ENCODE measurements around the gene CFAP141. TPM values are rescaled to one million over a fixed set of nuclear protein-coding genes. Genes with fewer than 3 reads are reported as not detected.
A peak's percentile ranks its signal among the peaks of the same experiment; 100 is the strongest.

The CFAP141 gene
- total RNA-seq, 1 experiment from 2014 or later, result not detected

DNA sequence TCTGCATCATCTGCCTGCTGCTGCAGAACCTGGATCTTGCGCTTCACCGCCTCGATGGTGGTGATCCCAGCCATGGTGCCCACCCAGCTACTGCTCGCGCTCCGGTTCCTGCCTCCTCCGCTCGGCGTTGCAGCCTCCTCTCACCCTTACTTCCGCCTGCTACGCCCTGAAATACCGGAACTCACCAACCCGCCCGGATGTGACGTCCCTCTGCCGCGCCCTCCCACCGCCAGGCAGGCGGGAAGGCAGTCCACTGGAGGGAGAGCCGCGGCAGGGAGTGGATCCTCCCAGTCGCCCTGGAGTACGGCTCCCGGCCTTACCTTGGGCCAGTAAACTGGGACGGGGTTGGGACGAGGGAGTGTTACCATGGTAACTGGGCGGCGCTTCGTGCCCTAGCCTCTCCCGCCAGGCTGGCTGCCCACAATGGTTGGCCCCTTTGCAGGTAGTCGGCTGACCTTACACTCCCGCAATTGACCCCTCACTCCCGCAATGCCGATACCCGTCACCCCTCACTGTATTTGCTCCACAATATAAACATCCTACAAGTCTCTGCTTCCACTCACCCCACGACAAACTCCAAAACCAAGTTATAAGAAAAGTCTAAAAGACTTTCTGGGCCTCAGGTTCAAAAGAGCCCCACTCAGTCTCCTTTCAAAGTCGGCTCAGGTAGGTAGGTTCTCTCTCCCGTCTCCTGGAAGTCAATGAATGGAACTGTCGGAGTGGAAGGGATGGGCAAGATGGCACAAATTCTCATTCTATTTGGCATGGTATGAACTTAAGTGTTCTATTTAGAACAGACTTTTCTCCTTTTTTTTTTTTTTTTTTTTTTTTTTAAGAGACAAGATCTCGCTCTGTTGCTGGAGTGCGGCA, 22.9 kb downstream of the CFAP141 start (continued):
- TF ChIP-seq PREB (CRISPR knock-in tag; IDR thresholded peaks at IDR 0.05; ENCODE audit: borderline replicate concordance) (no peak), ETV6 (CRISPR knock-in tag; IDR thresholded peaks at IDR 0.05) (peak; percentile 95; the same call in 1 of the 2 replicates), ATF3 (CRISPR knock-in tag; conservative IDR thresholded peaks at IDR 0.05) (no peak), ATF2 (CRISPR knock-in tag; IDR thresholded peaks at IDR 0.05; ENCODE audit: borderline replicate concordance, low read depth) (no peak), NR2C2 (CRISPR knock-in tag; IDR thresholded peaks at IDR 0.05) (peak; percentile 45; the same call in 1 of the 2 replicates), TP53 (CRISPR knock-in tag; IDR thresholded peaks at IDR 0.05) (no peak), JUN (CRISPR knock-in tag; IDR thresholded peaks at IDR 0.05) (0 out of 2 replicates have a peak, but pooled peaks have one; percentile 39), MYBL2 (CRISPR knock-in tag; IDR thresholded peaks at IDR 0.05) (peak; percentile 90), ZNF512 (CRISPR knock-in tag; IDR thresholded peaks at IDR 0.05; ENCODE audit: borderline replicate concordance) (no peak), CREM (CRISPR knock-in tag; IDR thresholded peaks at IDR 0.05) (peak; percentile 97), KAT7 (CRISPR knock-in tag; IDR thresholded peaks at IDR 0.05; ENCODE audit: borderline replicate concordance) (no peak; the same call in 1 of the 2 replicates), OVOL2 (CRISPR knock-in tag; IDR thresholded peaks at IDR 0.05; ENCODE audit: borderline replicate concordance) (no peak), NFE2L1 (CRISPR knock-in tag; IDR thresholded peaks at IDR 0.05) (peak; percentile 92; the same call in 1 of the 2 replicates), GABPB1 (CRISPR knock-in tag; IDR thresholded peaks at IDR 0.05) (peak; percentile 87), ERG (CRISPR knock-in tag; IDR thresholded peaks at IDR 0.05) (no peak), MXD4 (CRISPR knock-in tag; IDR thresholded peaks at IDR 0.05; ENCODE audit: borderline replicate concordance) (no peak), ZNF396 (CRISPR knock-in tag; IDR thresholded peaks at IDR 0.05; ENCODE audit: borderline replicate concordance) (no peak), ZNF138 (CRISPR knock-in tag; conservative IDR thresholded peaks at IDR 0.05) (no peak), RORB (CRISPR knock-in tag; IDR thresholded peaks at IDR 0.05) (no peak), RELA (CRISPR knock-in tag; IDR thresholded peaks at IDR 0.05; ENCODE audit: borderline replicate concordance) (peak; percentile 36; the same call in 1 of the 2 replicates), FOXJ3 (CRISPR knock-in tag; IDR thresholded peaks at IDR 0.05; ENCODE audit: borderline replicate concordance) (no peak)
- TF ChIP-seq, protein P1, sequence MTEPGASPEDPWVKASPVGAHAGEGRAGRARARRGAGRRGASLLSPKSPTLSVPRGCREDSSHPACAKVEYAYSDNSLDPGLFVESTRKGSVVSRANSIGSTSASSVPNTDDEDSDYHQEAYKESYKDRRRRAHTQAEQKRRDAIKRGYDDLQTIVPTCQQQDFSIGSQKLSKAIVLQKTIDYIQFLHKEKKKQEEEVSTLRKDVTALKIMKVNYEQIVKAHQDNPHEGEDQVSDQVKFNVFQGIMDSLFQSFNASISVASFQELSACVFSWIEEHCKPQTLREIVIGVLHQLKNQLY (CRISPR knock-in tag; IDR thresholded peaks at IDR 0.05), result no peak
- TF ChIP-seq, protein P2, sequence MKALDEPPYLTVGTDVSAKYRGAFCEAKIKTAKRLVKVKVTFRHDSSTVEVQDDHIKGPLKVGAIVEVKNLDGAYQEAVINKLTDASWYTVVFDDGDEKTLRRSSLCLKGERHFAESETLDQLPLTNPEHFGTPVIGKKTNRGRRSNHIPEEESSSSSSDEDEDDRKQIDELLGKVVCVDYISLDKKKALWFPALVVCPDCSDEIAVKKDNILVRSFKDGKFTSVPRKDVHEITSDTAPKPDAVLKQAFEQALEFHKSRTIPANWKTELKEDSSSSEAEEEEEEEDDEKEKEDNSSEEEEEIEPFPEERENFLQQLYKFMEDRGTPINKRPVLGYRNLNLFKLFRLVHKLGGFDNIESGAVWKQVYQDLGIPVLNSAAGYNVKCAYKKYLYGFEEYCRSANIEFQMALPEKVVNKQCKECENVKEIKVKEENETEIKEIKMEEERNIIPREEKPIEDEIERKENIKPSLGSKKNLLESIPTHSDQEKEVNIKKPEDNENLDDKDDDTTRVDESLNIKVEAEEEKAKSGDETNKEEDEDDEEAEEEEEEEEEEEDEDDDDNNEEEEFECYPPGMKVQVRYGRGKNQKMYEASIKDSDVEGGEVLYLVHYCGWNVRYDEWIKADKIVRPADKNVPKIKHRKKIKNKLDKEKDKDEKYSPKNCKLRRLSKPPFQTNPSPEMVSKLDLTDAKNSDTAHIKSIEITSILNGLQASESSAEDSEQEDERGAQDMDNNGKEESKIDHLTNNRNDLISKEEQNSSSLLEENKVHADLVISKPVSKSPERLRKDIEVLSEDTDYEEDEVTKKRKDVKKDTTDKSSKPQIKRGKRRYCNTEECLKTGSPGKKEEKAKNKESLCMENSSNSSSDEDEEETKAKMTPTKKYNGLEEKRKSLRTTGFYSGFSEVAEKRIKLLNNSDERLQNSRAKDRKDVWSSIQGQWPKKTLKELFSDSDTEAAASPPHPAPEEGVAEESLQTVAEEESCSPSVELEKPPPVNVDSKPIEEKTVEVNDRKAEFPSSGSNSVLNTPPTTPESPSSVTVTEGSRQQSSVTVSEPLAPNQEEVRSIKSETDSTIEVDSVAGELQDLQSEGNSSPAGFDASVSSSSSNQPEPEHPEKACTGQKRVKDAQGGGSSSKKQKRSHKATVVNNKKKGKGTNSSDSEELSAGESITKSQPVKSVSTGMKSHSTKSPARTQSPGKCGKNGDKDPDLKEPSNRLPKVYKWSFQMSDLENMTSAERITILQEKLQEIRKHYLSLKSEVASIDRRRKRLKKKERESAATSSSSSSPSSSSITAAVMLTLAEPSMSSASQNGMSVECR (CRISPR knock-in tag; IDR thresholded peaks at IDR 0.05; ENCODE audit: borderline replicate concordance), result peak; percentile 91; the same call in 1 of the 2 replicates
- TF ChIP-seq, protein P3, sequence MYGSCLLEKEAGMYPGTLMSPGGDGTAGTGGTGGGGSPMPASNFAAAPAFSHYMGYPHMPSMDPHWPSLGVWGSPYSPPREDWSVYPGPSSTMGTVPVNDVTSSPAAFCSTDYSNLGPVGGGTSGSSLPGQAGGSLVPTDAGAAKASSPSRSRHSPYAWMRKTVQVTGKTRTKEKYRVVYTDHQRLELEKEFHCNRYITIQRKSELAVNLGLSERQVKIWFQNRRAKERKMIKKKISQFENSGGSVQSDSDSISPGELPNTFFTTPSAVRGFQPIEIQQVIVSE (CRISPR knock-in tag; IDR thresholded peaks at IDR 0.05; ENCODE audit: borderline replicate concordance), result no peak
- TF ChIP-seq, protein P4, sequence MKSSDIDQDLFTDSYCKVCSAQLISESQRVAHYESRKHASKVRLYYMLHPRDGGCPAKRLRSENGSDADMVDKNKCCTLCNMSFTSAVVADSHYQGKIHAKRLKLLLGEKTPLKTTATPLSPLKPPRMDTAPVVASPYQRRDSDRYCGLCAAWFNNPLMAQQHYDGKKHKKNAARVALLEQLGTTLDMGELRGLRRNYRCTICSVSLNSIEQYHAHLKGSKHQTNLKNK (CRISPR knock-in tag; IDR thresholded peaks at IDR 0.05), result no peak

Measured in WTC11 (cell line).